OCI-LY7 (cell line): ENCODE results near the gene AK5. TPM values are rescaled to one million over a fixed set of nuclear protein-coding genes. Genes with fewer than 3 reads are reported as not detected.

ENCODE experiments used
- BruUV-seq: library from RNA; stranded (reverse); fragments of 400-500 nt; replicated peaks from 2 replicates; lab custom pipeline; 2021; lab: Mats Ljungman, UMichigan
- CTCF ChIA-PET: fragments of 300-600 bp; sonication (Branson Sonifier 250); formaldehyde crosslinking; loops from one replicate; lab custom pipeline; 2022; ENCODE audit warnings: antibody characterized with exemption; ENCODE audit not compliant: unreplicated experiment; lab: Charles Lee
- POLR2A ChIA-PET: fragments of 300-600 bp; sonication (Branson Sonifier 250); formaldehyde crosslinking; loops from one replicate; lab custom pipeline; 2022; ENCODE audit warnings: antibody characterized with exemption; lab: Charles Lee
- DNase-seq: peaks from one replicate; pipeline ENCODE4 v3.0.0-alpha.2; 2015; ENCODE audit warnings: low spot score
- H2AFZ ChIP-seq: fragments of 200-600 bp; sonication (generic), shearing (Covaris generic); 2 replicates; pipeline ENCODE4 v1.6.1; 2014; ENCODE audit warnings: mild to moderate bottlenecking, antibody characterized with exemption, low read length, moderate library complexity
- H3K27ac ChIP-seq: fragments of 200-600 bp; sonication (generic); 2 replicates; pipeline ENCODE4 v1.5.1; 2014; ENCODE audit warnings: mixed run types, low read depth, mild to moderate bottlenecking, moderate library complexity, low read length, inconsistent platforms; ENCODE audit not compliant: poor library complexity, severe bottlenecking
- H3K36me3 ChIP-seq: fragments of 200-600 bp; sonication (generic); 2 replicates; pipeline ENCODE4 v1.6.1; 2014; ENCODE audit warnings: mild to moderate bottlenecking, antibody characterized with exemption, low read length, moderate library complexity, mixed read lengths; ENCODE audit not compliant: insufficient read depth
- H3K4me1 ChIP-seq: fragments of 200-600 bp; sonication (generic); 2 replicates; pipeline ENCODE4 v1.5.1; 2014; ENCODE audit warnings: mild to moderate bottlenecking, low read length; ENCODE audit not compliant: insufficient read depth, poor library complexity, severe bottlenecking
- H3K4me2 ChIP-seq: fragments of 200-600 bp; sonication (generic); 2 replicates; pipeline ENCODE4 v1.6.1; 2014; ENCODE audit warnings: mild to moderate bottlenecking, low read length
- H3K4me3 ChIP-seq: fragments of 200-600 bp; sonication (generic); 2 replicates; pipeline ENCODE4 v1.5.1; 2014; ENCODE audit warnings: mild to moderate bottlenecking, low read depth, low read length; ENCODE audit not compliant: poor library complexity, severe bottlenecking
- H3K79me2 ChIP-seq: fragments of 200-600 bp; sonication (generic); 2 replicates; pipeline ENCODE4 v1.6.1; 2016; ENCODE audit warnings: low read depth, mild to moderate bottlenecking, low read length, moderate library complexity, mixed read lengths; ENCODE audit not compliant: insufficient read depth
- H3K9me2 ChIP-seq: fragments of 200-600 bp; sonication (generic); 2 replicates; pipeline ENCODE4 v1.6.1; 2016; ENCODE audit warnings: mild to moderate bottlenecking, low read length, mixed read lengths; ENCODE audit not compliant: insufficient read depth
- H3K9me3 ChIP-seq: fragments of 200-600 bp; sonication (generic); 2 replicates; pipeline ENCODE4 v1.6.1; 2014; ENCODE audit warnings: mild to moderate bottlenecking, mixed run types, low read length, mixed read lengths
- H4K20me1 ChIP-seq: fragments of 200-600 bp; sonication (generic); 2 replicates; pipeline ENCODE4 v1.6.1; 2014; ENCODE audit warnings: mild to moderate bottlenecking, antibody characterized with exemption, low read length, moderate library complexity, mixed read lengths; ENCODE audit not compliant: insufficient read depth
- EZH2phosphoT487 ChIP-seq: fragments of 200-600 bp; sonication (generic); IDR thresholded peaks from 2 replicates; pipeline ENCODE4 v1.6.1; 2018; ENCODE audit warnings: low read depth, borderline replicate concordance, mild to moderate bottlenecking, mixed run types, antibody characterized with exemption, low read length, moderate library complexity, mixed read lengths
- intact Hi-C: fragments of 100-400 bp; cut with micrococcal nuclease; formaldehyde crosslinking; loops from one replicate; pipeline ENCODE4 v1.10.0; 2022; ENCODE audit not compliant: unreplicated experiment
- total RNA-seq, 2 experiments: library from RNA; depleted of rRNA in 1 of 2; stranded (reverse); fragments of >200 nt in 1 of 2; shearing (Covaris generic) in 1 of 2; gene quantifications; 2 replicates each; pipeline ENCODE4 v1.2.3, GENCODE V29; 2014 to 2022
- TF ChIP-seq, protein P1 (sequence below): fragments of 200-600 bp; sonication (generic); conservative IDR thresholded peaks from 2 replicates; pipeline ENCODE4 v1.5.1; 2014; ENCODE audit warnings: mild to moderate bottlenecking, antibody characterized with exemption, low read length, moderate library complexity, mixed read lengths

AK5 gene
- total RNA-seq, 2 experiments from 2014 or later: not detected

DNA sequence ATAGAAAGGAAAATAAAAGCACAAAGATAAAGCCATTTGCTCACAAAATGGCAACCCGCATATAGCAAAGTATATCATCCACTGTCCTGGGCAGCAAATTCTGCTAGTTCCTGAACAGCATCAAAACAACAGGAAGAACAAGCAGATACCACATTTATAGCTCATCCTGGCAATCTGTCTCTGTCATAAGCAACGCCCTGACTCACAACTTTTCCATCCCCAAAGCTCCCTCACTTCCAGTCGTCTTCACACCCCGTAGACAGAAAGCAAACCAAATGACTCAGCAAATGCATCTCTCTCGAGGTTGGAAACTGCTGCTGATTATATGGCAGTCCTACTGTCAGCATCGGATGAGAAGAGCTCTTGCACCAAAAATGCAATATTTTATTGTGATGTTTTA, 65.8 kb downstream of the AK5 start:
- TF ChIP-seq, protein P1, sequence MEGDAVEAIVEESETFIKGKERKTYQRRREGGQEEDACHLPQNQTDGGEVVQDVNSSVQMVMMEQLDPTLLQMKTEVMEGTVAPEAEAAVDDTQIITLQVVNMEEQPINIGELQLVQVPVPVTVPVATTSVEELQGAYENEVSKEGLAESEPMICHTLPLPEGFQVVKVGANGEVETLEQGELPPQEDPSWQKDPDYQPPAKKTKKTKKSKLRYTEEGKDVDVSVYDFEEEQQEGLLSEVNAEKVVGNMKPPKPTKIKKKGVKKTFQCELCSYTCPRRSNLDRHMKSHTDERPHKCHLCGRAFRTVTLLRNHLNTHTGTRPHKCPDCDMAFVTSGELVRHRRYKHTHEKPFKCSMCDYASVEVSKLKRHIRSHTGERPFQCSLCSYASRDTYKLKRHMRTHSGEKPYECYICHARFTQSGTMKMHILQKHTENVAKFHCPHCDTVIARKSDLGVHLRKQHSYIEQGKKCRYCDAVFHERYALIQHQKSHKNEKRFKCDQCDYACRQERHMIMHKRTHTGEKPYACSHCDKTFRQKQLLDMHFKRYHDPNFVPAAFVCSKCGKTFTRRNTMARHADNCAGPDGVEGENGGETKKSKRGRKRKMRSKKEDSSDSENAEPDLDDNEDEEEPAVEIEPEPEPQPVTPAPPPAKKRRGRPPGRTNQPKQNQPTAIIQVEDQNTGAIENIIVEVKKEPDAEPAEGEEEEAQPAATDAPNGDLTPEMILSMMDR: no peak
- TF ChIP-seq EZH2phosphoT487: no peak
- intact Hi-C loops: no loop called here
- Histone ChIP-seq H3K4me1 (no peaks in the 10 kb centered on the region), H3K9me3 (no peaks in the 10 kb centered on the region), H3K79me2 (no peaks in the 10 kb centered on the region), H3K27ac (no peak overlapping the region), H3K36me3 (no peaks in the 10 kb centered on the region), H4K20me1 (no peaks in the 10 kb centered on the region), H3K4me2 (no peak overlapping the region), H3K4me3 (no peak overlapping the region), H3K9me2 (no peaks in the 10 kb centered on the region), H2AFZ (no peak overlapping the region)
- ChIA-PET CTCF (no interaction called here), POLR2A (interaction anchor here (0.9 kb wide), 1 partner anchor 10 kb away, joined by 3 read pairs; no protein-coding TSS in a partner anchor)
- no peak for DNase-seq
- BruUV-seq: no TSS peak

DNA sequence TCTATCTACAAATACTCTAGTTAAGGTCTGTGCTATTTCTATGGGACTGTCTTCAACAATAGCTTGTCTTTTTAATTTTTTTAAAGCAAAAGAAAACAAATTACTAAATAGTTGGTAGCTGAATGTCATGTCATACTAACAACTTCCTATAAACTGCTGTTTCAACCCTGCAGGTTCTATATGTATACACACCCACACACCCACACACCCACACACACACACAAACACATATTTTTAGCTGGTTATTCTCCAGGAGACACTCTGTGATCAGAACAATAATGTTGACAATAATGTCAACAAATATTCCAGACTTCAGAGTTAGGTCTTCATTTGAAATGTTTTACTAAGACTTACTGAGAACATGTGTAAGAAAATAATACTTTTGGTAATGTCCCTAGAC, 66.7 kb downstream of the AK5 start:
- H3K36me3 ChIP-seq: no peaks in the 10 kb centered on the region
- intact Hi-C loops: no loop called here
- no peak for DNase-seq
- CTCF ChIA-PET: no interaction called here
- H3K9me3 ChIP-seq: no peaks in the 10 kb centered on the region
- H3K9me2 ChIP-seq: no peaks in the 10 kb centered on the region
- no peak overlapping the region for H2AFZ ChIP-seq
- no peak overlapping the region for H3K4me2 ChIP-seq
- no peak overlapping the region for H3K4me3 ChIP-seq
- H3K4me1 ChIP-seq: no peaks in the 10 kb centered on the region
- H3K79me2 ChIP-seq: no peaks in the 10 kb centered on the region
- POLR2A ChIA-PET: interaction anchor here (0.5 to 0.6 kb wide), 2 partner anchors 11 to 776 kb away, joined by 3 read pairs; no protein-coding TSS in a partner anchor
- BruUV-seq: no TSS peak
- TF ChIP-seq EZH2phosphoT487: no peak
- TF ChIP-seq, protein P1: no peak
- H3K27ac ChIP-seq: no peak overlapping the region
- no peaks in the 10 kb centered on the region for H4K20me1 ChIP-seq

DNA sequence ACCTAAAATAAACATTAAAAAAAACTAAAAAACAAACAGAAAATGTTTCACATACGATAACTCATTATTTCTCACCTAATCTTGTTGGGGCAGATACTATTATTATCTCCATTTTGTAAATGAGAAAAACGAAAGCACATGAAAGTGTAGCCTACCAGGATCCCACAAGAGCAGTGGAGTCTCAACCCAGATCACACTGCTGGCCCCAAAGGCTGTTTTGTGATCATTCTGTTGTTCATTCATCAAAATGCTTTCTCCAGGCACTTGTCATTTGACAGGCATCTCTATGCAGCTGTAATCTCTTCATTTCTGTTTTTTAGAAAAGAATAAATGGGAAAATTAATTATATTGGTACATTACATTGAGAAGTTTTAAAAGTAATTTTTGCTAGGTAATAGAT, 67.5 kb downstream of the AK5 start:
- DNase-seq: no peak
- H3K4me2 ChIP-seq: no peak overlapping the region
- no peak overlapping the region for H3K4me3 ChIP-seq
- H4K20me1 ChIP-seq: no peaks in the 10 kb centered on the region
- intact Hi-C loops: no loop called here
- no peaks in the 10 kb centered on the region for H3K36me3 ChIP-seq
- BruUV-seq: no TSS peak
- TF ChIP-seq, protein P1: no peak
- TF ChIP-seq EZH2phosphoT487: no peak
- H3K9me3 ChIP-seq: no peaks in the 10 kb centered on the region
- H3K79me2 ChIP-seq: no peaks in the 10 kb centered on the region
- no peaks in the 10 kb centered on the region for H3K4me1 ChIP-seq
- H2AFZ ChIP-seq: no peak overlapping the region
- no peak overlapping the region for H3K27ac ChIP-seq
- POLR2A ChIA-PET: interaction anchor here (0.6 kb wide), 1 partner anchor 15 kb away, joined by 3 read pairs; no protein-coding TSS in a partner anchor
- CTCF ChIA-PET: no interaction called here
- H3K9me2 ChIP-seq: no peaks in the 10 kb centered on the region
